Left cardiac atrium (tissue), 4 donors: ENCODE data around the gene IL5. TPM values are rescaled to one million over a fixed set of nuclear protein-coding genes. Genes with fewer than 3 reads are reported as not detected.
A peak's percentile ranks its signal among the peaks of the same experiment; 100 is the strongest.

Experiments
- ATAC-seq, 2 donors: fragments of 200-7000 bp; cut with Tn5 transposase; one replicate each; pipeline ENCODE4 v1.9.1; 2020; ENCODE audit warnings: mild to moderate bottlenecking in 2 of 2, moderate library complexity in 2 of 2
- DNase-seq: peaks from one replicate; pipeline ENCODE4 v3.0.0-alpha.2; 2020
- intact Hi-C, 2 donors: fragments of 100-400 bp; cut with DNase I; formaldehyde crosslinking; loops; one replicate each; pipeline versions ENCODE4 v1.14.1 to v1.15.1; 2022 to 2023
- total RNA-seq, 2 donors: library from RNA; stranded (reverse); fragmentation: NEBNext Ultra II Directional; extraction: Animal tissue kit (Norgen Biotek cat#: 25700); gene quantifications; one replicate each; pipeline ENCODE4 v1.2.1, GENCODE V29; 2021
- donor health status: DM: no; HTN: yes; CAD: no.
- donor health status: DM: no; HTN: yes; CAD: no; lungs with severe emphysema.
- donor health status: DM: yes; HTN: yes; CAD: no.
- donor health status: Dilated cardiomyopathy.

Gene IL5
- total RNA-seq, 2 donors from 2014 or later: not detected

GRCh38 chr5:132500931-132501628 is 42.2 kb downstream of the IL5 start:
- DNase-seq (peak; percentile 72), ATAC-seq (peak in 1 of 2 donors; percentile 4)
- intact Hi-C loops: loop anchor here (2.0 to 5.0 kb wide), 2 partner anchors 114 to 214 kb away; no protein-coding TSS in a partner anchor

GRCh38 chr5:132500244-132500930 is 42.9 kb downstream of the IL5 start:
- DNase-seq: no peak
- ATAC-seq: no peak

GRCh38 chr5:132499440-132500243 is 43.7 kb downstream of the IL5 start:
- no peak for ATAC-seq
- intact Hi-C loops: loop anchor here (2.0 to 5.0 kb wide), 2 partner anchors 113 to 212 kb away; no protein-coding TSS in a partner anchor
- no peak for DNase-seq

More at GRCh38 chr5:132500244-132500930, 42.9 kb downstream of the IL5 start:
- intact Hi-C loops: loop anchor here (2.0 to 5.0 kb wide), 2 partner anchors 114 to 213 kb away; no protein-coding TSS in a partner anchor

GRCh38 chr5:132498686-132499271 is 44.5 kb downstream of the IL5 start:
- ATAC-seq (no peak), DNase-seq (no peak)
- intact Hi-C loops: no loop called here

- intact Hi-C loops: no loop called here
- DNase-seq (no peak), ATAC-seq (no peak)
Measured at GRCh38 chr5:132498152-132498551, 45.2 kb downstream of the IL5 start.

GRCh38 chr5:132497488-132497997 is 45.8 kb downstream of the IL5 start:
- intact Hi-C loops: loop anchor here in 1 of 2 donors (2.0 kb wide), 1 partner anchor 79 kb away; no protein-coding TSS in a partner anchor
- DNase-seq: peak; percentile 89
- ATAC-seq: peak; percentile 28 to 54

- intact Hi-C loops: loop anchor here in 1 of 2 donors (2.0 kb wide), 1 partner anchor 78 kb away; no protein-coding TSS in a partner anchor
- ATAC-seq: peak; percentile 76 to 86
- peak; percentile 92 for DNase-seq
Measured at GRCh38 chr5:132496631-132497487, 46.5 kb downstream of the IL5 start.

- ATAC-seq: peak; percentile 83 to 85
- DNase-seq: peak; percentile 89
- intact Hi-C loops: loop anchor here in 1 of 2 donors (2.0 kb wide), 1 partner anchor 77 kb away; no protein-coding TSS in a partner anchor
Measured at GRCh38 chr5:132496191-132496630, 47.1 kb downstream of the IL5 start.

- intact Hi-C loops: loop anchor here in 1 of 2 donors (2.0 kb wide), 1 partner anchor 77 kb away; no protein-coding TSS in a partner anchor
- ATAC-seq: peak; percentile 70 to 74
Measured at GRCh38 chr5:132495667-132496190, 47.6 kb downstream of the IL5 start.

GRCh38 chr5:132493821-132494220 is 49.5 kb downstream of the IL5 start:
- ATAC-seq (no peak), DNase-seq (no peak)
- intact Hi-C loops: loop anchor here in 1 of 2 donors (5.0 kb wide), 1 partner anchor 82 kb away; no protein-coding TSS in a partner anchor

More at GRCh38 chr5:132495667-132496190, 47.6 kb downstream of the IL5 start:
- peak; percentile 90 for DNase-seq

GRCh38 chr5:132493241-132493640 is 50.1 kb downstream of the IL5 start:
- DNase-seq (no peak), ATAC-seq (no peak)
- intact Hi-C loops: loop anchor here in 1 of 2 donors (5.0 kb wide), 1 partner anchor 81 kb away; no protein-coding TSS in a partner anchor

- DNase-seq (no peak), ATAC-seq (no peak)
- intact Hi-C loops: loop anchor here in 1 of 2 donors (5.0 kb wide), 1 partner anchor 80 kb away; no protein-coding TSS in a partner anchor
Measured at GRCh38 chr5:132492386-132493125, 50.8 kb downstream of the IL5 start.
